IPS-18c (cell line): Measurements from ENCODE around the gene HDAC9.

Experiments used
- H3K4me3 ChIP-seq: 2 replicates; pipeline ENCODE4 v1.7.0; 2013; ENCODE audit warnings: low read depth, mild to moderate bottlenecking, low read length, moderate library complexity; ENCODE audit not compliant: insufficient read depth
- H3K9me3 ChIP-seq: one replicate; pipeline ENCODE4 v1.6.1; 2013; ENCODE audit warnings: mild to moderate bottlenecking, low read length, moderate library complexity; ENCODE audit not compliant: control insufficient read depth, insufficient read depth

The HDAC9 gene

DNA sequence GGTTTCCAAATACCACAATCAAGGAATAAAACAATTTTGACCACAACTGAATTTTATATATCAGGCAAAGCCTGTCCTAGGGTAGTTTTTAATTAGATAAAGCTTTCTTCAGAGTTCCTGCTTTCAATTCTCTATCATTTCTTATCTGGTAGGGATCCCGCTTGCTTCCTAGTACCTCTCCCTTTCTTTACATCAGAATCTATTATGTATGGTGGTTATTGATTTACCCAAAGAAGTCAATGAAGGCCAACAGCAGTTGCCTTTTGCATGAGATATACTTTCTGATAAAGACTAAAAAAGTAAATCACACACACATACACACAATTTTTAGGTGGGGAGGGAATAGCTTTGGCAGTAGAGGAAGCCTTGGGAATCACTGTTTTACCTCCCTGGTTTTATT is 70.7 kb downstream of the HDAC9 start:
- Histone ChIP-seq H3K4me3 (no peak overlapping the region), H3K9me3 (no peaks in the 10 kb centered on the region)

GRCh38 chr7:18566829-18567228 is 71.3 kb downstream of the HDAC9 start:
- no peak overlapping the region; the same call in 1 of the 2 replicates for H3K4me3 ChIP-seq
- H3K9me3 ChIP-seq: no peaks in the 10 kb centered on the region

- Histone ChIP-seq H3K4me3 (no peak overlapping the region), H3K9me3 (no peaks in the 10 kb centered on the region)
These were observed 74.9 kb downstream of the HDAC9 start for GRCh38 chr7:18570441-18570840.

DNA sequence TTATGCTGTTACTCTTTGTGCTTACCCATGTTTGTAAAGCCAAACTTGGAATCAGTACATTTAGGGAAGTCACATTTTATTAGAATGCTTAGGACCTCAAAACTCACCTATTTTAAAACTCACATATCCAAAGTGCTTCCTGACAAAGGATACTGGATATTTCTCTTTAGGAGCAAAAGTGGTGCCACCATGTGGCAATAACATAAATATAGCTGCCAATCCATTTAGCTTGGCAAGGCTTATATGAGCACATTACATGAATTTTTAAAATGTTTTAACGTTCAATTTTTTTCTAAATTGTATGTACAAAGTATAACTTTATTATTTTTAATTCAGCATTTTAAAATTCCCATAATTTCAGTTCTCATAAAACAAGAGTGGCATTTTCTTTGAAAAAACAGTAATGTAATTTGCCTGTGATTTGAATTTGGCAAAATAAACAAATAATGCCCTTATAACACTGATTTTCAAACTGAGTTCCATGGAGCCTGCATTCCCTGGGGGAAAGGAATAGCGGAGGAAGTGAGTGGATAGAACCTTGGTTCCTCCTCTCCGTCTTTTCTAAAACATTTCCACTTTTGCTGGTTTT is 75.4 kb downstream of the HDAC9 start:
- H3K9me3 ChIP-seq: no peaks in the 10 kb centered on the region
- H3K4me3 ChIP-seq: no peak overlapping the region

DNA sequence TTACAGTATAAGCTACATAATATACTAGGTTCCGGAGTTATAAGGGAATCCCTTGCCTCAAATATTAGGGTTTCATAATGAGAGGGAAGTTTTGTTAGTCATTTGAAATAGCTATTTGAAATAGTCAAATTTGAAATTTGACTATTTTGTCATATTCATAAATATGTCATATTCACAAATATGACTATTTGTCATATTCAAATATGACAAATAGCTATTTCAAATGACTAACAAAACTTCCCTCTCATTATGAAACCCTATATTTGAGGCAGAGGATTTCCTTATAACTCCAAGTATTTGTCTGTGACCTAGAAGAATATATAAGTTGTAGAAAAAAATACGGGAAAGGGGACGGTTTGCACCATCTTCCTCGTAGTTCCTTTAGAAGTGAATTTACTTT is 76.6 kb downstream of the HDAC9 start:
- H3K4me3 ChIP-seq: no peak overlapping the region
- H3K9me3 ChIP-seq: no peaks in the 10 kb centered on the region

- Histone ChIP-seq H3K9me3 (no peaks in the 10 kb centered on the region), H3K4me3 (no peak overlapping the region)
These were observed 77.3 kb downstream of the HDAC9 start for GRCh38 chr7:18572885-18573284.

DNA sequence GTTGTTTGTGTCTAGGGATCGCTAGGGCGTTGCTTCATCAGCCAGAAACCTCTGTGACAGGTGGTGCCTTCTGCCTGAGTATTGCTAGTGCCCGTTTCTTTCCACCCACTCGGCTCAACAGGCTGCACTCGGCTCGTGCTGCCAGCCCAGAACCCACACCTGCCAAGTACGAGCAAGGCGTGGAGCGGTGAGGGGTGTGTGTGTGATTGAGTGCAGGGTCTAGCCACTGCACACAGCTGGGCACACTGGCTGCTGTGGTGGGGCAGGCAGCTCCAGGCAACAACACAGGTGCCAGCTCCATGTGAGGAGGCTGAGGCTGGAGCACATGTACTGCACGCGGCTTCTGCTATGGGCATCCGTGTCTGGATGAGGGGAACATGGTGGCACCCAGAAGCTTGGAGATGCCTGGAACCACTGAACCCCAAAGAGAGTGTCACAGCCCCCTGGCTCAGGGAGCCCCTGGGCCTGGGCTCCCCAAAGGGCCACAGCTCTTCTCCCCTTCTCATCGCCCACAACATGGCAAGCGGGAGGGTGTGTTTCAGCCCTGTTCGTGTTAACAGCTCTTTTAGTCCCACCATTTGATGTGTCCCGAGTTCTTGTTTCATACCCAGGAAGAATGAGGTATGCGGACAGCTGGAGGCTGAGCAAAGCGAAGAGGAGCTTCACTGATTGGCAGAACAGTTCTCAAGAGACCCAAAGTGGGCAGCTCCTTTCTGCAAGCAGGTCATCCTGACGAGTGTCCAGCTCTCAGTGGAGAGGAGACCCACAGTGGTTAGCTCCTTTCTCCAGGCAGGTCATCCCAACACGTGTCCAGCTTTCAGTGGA is 78.1 kb downstream of the HDAC9 start:
- Histone ChIP-seq H3K4me3 (no peak overlapping the region), H3K9me3 (no peaks in the 10 kb centered on the region)

GRCh38 chr7:18574235-18574540 is 78.6 kb downstream of the HDAC9 start:
- no peaks in the 10 kb centered on the region for H3K9me3 ChIP-seq
- no peak overlapping the region for H3K4me3 ChIP-seq

DNA sequence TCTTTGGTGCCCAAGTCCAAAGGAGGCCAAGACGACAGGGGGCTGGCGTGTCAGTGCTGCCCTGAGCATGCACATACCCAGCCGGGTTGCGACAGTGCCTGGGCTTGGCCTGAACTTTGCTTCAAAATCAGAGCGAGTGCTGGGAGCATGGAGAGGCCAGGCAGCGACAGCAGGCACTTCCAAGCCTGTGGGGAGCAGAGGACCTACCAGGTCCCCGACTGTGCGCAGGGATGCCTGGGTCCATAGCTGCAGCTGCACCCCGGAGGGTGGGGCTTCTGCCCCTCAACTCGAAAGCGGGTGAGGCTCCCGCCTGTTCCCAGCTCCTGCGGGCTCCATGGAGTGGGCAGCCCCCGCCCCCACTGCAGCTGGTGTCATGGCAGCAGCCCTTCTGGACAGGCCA is 79.1 kb downstream of the HDAC9 start:
- H3K4me3 ChIP-seq: no peak overlapping the region

GRCh38 chr7:18575622-18576572 is 80.3 kb downstream of the HDAC9 start:
- Histone ChIP-seq H3K4me3 (no peak overlapping the region), H3K9me3 (no peaks in the 10 kb centered on the region)

More for the DNA sequence above, 79.1 kb downstream of the HDAC9 start:
- no peaks in the 10 kb centered on the region for H3K9me3 ChIP-seq

DNA sequence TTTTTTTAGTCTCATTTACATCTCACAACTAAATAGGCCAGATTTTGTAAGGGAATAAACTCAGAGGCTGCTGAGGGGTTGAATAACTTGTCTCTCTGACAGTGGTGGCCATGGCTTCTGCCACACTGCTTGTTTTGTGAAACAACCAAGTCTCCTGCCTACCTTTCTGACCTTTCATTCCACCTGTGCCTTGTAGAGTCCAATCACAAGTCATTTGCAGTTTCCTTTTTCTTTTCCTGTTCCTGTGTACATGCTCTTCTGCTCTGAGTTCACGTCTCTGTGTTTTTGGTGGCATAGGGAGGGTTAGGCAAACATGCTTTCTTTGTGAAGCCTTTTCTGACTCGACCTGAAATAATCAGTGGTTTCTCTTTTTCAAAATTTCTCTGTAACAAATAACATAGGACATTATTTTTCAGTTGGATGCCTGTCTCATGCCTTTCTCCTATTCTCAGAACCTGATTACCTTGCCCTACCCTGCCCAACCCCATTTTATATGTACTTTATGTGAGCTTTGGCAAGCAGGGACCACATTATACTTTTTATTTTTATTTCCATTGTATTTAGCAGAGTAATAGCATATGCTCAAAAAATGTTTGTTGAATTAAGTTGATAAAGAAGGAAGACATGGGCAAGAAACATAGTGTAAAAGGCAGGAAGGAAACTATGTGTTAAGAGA is 81.7 kb downstream of the HDAC9 start:
- Histone ChIP-seq H3K9me3 (no peaks in the 10 kb centered on the region), H3K4me3 (no peak overlapping the region)

DNA sequence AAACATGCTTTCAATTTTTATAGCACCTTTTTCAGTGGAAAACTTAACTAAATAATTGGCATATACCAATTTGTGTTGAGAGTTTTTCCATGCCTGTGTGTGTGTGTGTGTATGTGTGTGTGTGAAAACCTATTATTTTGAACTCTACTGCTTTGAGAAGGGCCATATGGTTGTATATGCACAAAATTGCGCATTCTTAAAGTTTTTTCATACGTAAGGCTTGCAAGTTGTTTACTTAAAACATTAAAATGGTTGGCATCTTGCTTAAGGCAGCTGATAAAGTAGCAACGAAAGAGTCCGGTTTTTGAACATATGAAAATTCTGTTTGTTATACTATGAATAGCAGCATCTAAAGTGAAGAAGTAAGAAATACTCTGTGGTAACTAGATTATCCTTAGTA is 84.1 kb downstream of the HDAC9 start:
- Histone ChIP-seq H3K4me3 (no peak overlapping the region), H3K9me3 (no peaks in the 10 kb centered on the region)

GRCh38 chr7:18580950-18581349 is 85.4 kb downstream of the HDAC9 start:
- no peaks in the 10 kb centered on the region for H3K9me3 ChIP-seq
- no peak overlapping the region for H3K4me3 ChIP-seq

DNA sequence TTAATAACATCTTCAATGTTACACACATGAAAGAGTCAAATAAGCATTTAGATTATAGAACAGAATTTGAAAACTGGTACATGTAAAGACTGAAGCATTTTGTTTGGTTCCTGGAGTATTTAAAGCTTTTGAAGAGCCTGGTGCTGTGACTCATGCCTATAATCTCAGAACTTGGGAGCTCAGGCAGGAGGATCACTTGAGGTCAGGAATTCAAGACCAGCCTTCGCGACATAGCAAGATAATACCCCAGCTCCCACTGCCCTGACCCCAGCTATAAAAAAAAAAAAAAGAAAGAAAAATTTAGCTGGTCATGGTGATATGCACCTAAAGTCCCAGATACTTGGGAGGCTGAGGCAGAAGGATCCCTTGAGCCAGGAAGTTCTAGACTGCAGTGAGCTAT is 87.8 kb downstream of the HDAC9 start:
- no peaks in the 10 kb centered on the region for H3K9me3 ChIP-seq
- no peak overlapping the region for H3K4me3 ChIP-seq

DNA sequence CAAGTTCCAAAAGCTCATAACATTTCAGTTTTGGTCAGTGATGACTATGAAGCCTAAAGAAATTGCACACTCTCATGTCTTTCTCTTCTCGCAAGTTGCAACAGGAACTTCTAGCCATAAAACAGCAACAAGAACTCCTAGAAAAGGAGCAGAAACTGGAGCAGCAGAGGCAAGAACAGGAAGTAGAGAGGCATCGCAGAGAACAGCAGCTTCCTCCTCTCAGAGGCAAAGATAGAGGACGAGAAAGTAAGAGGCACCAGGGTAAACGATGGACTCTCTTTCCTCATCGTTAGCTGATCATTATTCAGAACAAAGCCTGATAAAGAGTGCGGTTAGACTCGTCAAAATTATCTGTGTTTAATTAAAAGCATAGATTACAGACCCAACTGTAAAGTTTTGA is 94.7 kb downstream of the HDAC9 start:
- Histone ChIP-seq H3K4me3 (no peak overlapping the region), H3K9me3 (no peaks in the 10 kb centered on the region)

GRCh38 chr7:18590744-18591340 is 95.3 kb downstream of the HDAC9 start:
- H3K4me3 ChIP-seq: no peak overlapping the region
- H3K9me3 ChIP-seq: no peaks in the 10 kb centered on the region
